ENCODE results near the gene AFM. TPM values are rescaled to one million over a fixed set of nuclear protein-coding genes. Genes with fewer than 3 reads are reported as not detected.
A peak's percentile ranks its signal among the peaks of the same experiment; 100 is the strongest.

The AFM gene
- total RNA-seq, 6 donors from 2014 or later: 0.20 TPM; not detected in 5

- H3K4me3 ChIP-seq: no peak overlapping the region
- no peak overlapping the region for H3K27ac ChIP-seq
- TF ChIP-seq EP300 (IDR thresholded peaks at IDR 0.05) (no peak), POLR2AphosphoS5 (IDR thresholded peaks at IDR 0.05) (no peak), POLR2A (IDR thresholded peaks at IDR 0.05) (no peak), CTCF (IDR thresholded peaks at IDR 0.05) (no peak)
- H3K4me1 ChIP-seq: no peaks in the 10 kb centered on the region
- H3K27me3 ChIP-seq: no peaks in the 10 kb centered on the region
- WGBS, 2 donors: 86 to 89% methylated on average over 4 of the region's 4 CpGs
- ATAC-seq (ENCODE audit: low FRiP score in 2 of 2) (no peak), DNase-seq (no peak)
- no peaks in the 10 kb centered on the region for H3K9me3 ChIP-seq
- no peaks in the 10 kb centered on the region for H3K36me3 ChIP-seq
These were observed 32.9 kb upstream of the AFM start for GRCh38 chr4:73448448-73449203.

GRCh38 chr4:73450398-73451004, 31.0 kb upstream of the AFM start:
- H3K36me3 ChIP-seq: no peaks in the 10 kb centered on the region
- TF ChIP-seq POLR2AphosphoS5 (IDR thresholded peaks at IDR 0.05): no peak
- no peak for TF ChIP-seq POLR2A (IDR thresholded peaks at IDR 0.05)
- no peak for TF ChIP-seq EP300 (IDR thresholded peaks at IDR 0.05)
- TF ChIP-seq CTCF (IDR thresholded peaks at IDR 0.05): no peak
- DNase-seq (no peak), ATAC-seq (ENCODE audit: low FRiP score in 2 of 2) (peak in 1 of 2 donors; percentile 93)
- no peak overlapping the region for H3K27ac ChIP-seq
- WGBS, 2 donors: 69 to 72% methylated on average over 9 of the region's 9 CpGs
- no peaks in the 10 kb centered on the region for H3K9me3 ChIP-seq
- H3K4me3 ChIP-seq: no peak overlapping the region
- no peaks in the 10 kb centered on the region for H3K27me3 ChIP-seq
- no peaks in the 10 kb centered on the region for H3K4me1 ChIP-seq

GRCh38 chr4:73451404-73451803, 30.1 kb upstream of the AFM start:
- WGBS, 2 donors: 66 to 80% methylated on average over 3 of the region's 3 CpGs
- DNase-seq (no peak), ATAC-seq (ENCODE audit: low FRiP score in 2 of 2) (peak in 1 of 2 donors; percentile 57)
- TF ChIP-seq POLR2A (IDR thresholded peaks at IDR 0.05) (no peak), POLR2AphosphoS5 (IDR thresholded peaks at IDR 0.05) (no peak), CTCF (IDR thresholded peaks at IDR 0.05) (no peak), EP300 (IDR thresholded peaks at IDR 0.05) (no peak)
- no peak overlapping the region for H3K27ac ChIP-seq
- no peak overlapping the region for H3K4me3 ChIP-seq
- no peaks in the 10 kb centered on the region for H3K36me3 ChIP-seq
- no peaks in the 10 kb centered on the region for H3K27me3 ChIP-seq
- H3K4me1 ChIP-seq: no peaks in the 10 kb centered on the region
- H3K9me3 ChIP-seq: no peaks in the 10 kb centered on the region

GRCh38 chr4:73451981-73452747, 29.4 kb upstream of the AFM start:
- H3K9me3 ChIP-seq: no peaks in the 10 kb centered on the region
- no peak overlapping the region for H3K4me3 ChIP-seq
- ATAC-seq (ENCODE audit: low FRiP score in 2 of 2): no peak
- TF ChIP-seq POLR2A (IDR thresholded peaks at IDR 0.05): no peak
- TF ChIP-seq POLR2AphosphoS5 (IDR thresholded peaks at IDR 0.05): no peak
- no peak for TF ChIP-seq EP300 (IDR thresholded peaks at IDR 0.05)
- TF ChIP-seq CTCF (IDR thresholded peaks at IDR 0.05): no peak
- no peaks in the 10 kb centered on the region for H3K27me3 ChIP-seq
- no peaks in the 10 kb centered on the region for H3K36me3 ChIP-seq
- WGBS, 2 donors: 83 to 91% methylated on average over 4 of the region's 4 CpGs
- no peak overlapping the region for H3K27ac ChIP-seq
- no peak for DNase-seq
- no peaks in the 10 kb centered on the region for H3K4me1 ChIP-seq

Measured in upper lobe of left lung (tissue), 6 donors.